MG63 (cell line): ENCODE measurements around the gene BCL10. TPM values are rescaled to one million over a fixed set of nuclear protein-coding genes. Genes with fewer than 3 reads are reported as not detected.
"Not testable (repeated sequence)": the region's sequence is repeated elsewhere in the genome, so short reads cannot be mapped to it uniquely, and the experiment has no call there.

ENCODE experiments used
- DNase-seq: peaks from one replicate; pipeline ENCODE4 v3.0.0-alpha.2; 2020
- H3K27me3 ChIP-seq: fragments of 250-450 bp; sonication (Bioruptor Pico); 2 replicates; pipeline ENCODE4 v1.5.1; 2020; ENCODE audit warnings: mild to moderate bottlenecking, moderate library complexity
- H3K36me3 ChIP-seq: fragments of 250-450 bp; sonication (Bioruptor Pico); 2 replicates; pipeline ENCODE4 v1.5.1; 2020; ENCODE audit warnings: mild to moderate bottlenecking, moderate library complexity
- H3K4me3 ChIP-seq: fragments of 250-450 bp; sonication (Bioruptor Pico); 2 replicates; pipeline ENCODE4 v1.5.1; 2020; ENCODE audit warnings: mild to moderate bottlenecking, moderate library complexity
- H3K9me3 ChIP-seq: fragments of 250-450 bp; sonication (Bioruptor Pico); 2 replicates; pipeline ENCODE4 v1.5.1; 2020; ENCODE audit warnings: mild to moderate bottlenecking, moderate library complexity
- total RNA-seq: library from RNA; depleted of rRNA; stranded (reverse); fragments of >200 nt; shearing (Covaris generic); gene quantifications from 2 replicates; pipeline ENCODE4 v1.2.3, GENCODE V29; 2014; ENCODE audit warnings: low replicate concordance

Gene BCL10
- total RNA-seq, 1 experiment from 2014 or later: 11.3 TPM

DNA sequence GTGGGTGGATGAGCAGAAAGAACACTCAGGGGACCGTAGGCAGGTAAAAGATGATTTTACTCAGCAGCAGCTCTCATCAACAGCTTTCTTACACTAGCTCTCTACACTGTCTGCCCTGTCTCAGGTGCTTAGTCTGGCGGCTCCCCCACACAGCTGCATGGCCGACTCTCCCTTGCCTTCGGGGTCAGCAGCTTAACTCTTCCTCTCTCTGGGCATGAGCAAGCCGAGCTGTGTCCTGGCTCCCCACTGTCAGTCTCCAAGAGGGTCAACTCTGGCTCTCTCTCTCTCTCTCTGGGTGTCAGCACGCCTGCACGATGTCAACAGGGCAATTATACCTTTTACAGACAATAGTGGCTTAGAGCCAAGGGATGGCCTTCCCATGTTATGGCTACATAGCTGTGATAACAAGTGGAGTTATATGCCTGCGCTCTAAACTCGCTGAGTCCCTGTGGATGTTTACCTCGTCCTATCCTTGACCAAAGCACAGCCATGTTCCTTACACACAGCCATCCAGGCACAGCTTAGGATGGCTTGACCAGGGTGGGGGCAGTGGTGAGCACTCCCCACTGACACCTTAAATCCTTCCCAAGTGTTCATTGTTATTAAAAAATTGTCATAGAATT lies 3.1 kb upstream of the BCL10 start:
- Histone ChIP-seq H3K9me3 (no peaks in the 10 kb centered on the region), H3K27me3 (no peaks in the 10 kb centered on the region), H3K36me3 (peaks cover 11% of the 10 kb centered on the region), H3K4me3 (peak overlapping the region; percentile 37)
- DNase-seq: no peak

DNA sequence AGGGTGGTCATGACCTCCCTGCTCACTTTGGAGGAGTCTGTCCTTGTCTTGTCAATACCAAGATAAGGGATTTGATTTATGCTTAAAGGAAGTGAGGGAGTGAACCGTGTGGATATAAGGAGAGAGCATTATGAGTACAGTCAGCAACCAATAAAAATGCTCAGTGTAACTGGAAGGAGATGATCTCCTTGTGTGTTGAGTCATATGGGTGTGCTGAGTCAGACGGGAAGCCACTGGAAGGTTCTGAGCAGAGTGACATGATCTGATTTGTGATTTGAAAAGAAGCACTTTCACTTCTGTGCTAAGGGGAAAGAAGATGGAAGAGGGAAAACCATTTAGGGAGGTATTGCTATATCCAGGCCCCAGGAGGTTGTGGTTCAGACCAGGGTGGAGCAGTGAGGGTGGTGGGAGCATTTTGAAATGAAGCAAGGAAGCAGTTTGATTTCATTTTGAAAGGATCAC lies 2.5 kb upstream of the BCL10 start:
- no peaks in the 10 kb centered on the region for H3K9me3 ChIP-seq
- H3K4me3 ChIP-seq: peak overlapping the region; percentile 37
- H3K27me3 ChIP-seq: no peaks in the 10 kb centered on the region
- peaks cover 18% of the 10 kb centered on the region for H3K36me3 ChIP-seq
- DNase-seq: peak; percentile 86

DNA sequence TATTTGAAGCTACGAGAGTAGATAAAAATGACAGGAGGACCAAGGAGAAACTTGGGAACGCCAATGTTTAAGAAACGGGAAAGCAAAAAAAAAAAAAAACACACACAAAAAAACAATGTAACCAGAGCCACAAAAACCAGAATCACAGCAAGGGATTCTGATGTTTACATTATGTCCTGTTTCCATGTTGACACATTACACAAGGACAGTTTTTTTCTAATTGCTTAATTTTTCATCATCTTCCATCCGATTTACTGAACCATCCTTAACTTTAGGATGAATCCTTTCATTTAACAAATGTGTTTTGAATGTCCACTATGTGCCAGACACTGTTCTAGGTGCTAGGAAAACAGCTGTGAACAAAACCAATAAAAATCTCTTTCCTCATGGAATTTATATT lies 1.4 kb upstream of the BCL10 start:
- H3K9me3 ChIP-seq: no peaks in the 10 kb centered on the region
- no peak for DNase-seq
- peaks cover 27% of the 10 kb centered on the region for H3K36me3 ChIP-seq

DNA sequence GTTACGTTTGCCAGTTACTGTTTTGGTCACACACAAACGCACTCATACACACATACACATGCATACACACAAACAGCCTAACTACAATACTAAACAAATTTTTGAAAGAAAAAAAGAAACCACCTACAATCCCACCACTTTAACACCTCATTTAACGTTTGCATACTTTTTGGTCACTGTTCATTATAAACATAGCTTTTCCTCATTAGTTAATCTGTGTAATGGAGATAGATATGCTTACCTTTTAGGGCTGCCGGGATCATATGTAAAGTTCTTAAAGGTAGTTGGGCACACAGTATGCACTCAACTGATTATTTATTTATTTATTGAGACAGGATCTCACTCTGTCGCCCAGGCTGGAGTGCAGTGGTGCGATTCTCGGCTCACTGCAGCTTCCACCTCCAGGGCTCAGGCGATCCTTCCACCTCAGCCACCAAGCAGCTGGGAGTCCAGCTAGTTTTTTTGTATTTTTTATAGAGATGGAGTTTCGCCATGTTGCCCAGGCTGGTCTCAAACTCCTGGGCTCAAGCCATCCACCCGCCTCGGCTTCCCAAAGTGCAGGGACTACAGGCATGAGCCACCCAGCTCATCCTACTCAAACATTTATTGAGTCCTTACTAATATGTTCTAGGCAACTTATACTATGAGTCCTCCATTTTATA lies 677 bp upstream of the BCL10 start:
- DNase-seq: no peak
- peaks cover 31% of the 10 kb centered on the region for H3K36me3 ChIP-seq
- H3K9me3 ChIP-seq: no peaks in the 10 kb centered on the region
- H3K27me3 ChIP-seq: no peaks in the 10 kb centered on the region
- H3K4me3 ChIP-seq: peak overlapping the region; percentile 94

More for the DNA sequence above, 1.4 kb upstream of the BCL10 start:
- no peak overlapping the region for H3K4me3 ChIP-seq
- H3K27me3 ChIP-seq: no peaks in the 10 kb centered on the region

DNA sequence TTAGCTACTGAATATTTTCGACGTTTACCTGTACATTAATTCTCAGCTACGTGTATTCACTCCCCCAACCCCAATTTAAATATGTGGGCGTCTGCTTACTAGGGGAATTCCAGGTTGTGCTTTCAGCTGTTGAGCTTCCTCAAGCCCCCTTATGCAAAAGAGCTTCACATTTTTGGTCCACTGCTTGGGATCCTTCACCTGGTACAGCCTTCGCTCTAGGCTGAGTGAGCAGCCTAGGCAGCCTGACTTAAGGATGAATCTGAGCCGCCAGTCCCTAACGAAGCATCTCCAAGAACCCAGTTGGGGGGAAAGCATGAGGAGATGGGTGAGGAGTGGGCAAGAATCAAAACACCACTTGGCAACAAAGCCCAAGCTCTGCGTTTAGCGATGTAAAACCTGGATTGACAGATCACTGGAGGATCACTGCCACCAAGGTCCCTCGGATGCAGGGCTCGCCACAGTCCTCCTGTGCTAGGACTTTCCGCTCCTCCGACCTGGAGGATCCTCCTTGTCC lies 674 bp downstream of the BCL10 start:
- peak overlapping the region; percentile 94 for H3K4me3 ChIP-seq
- H3K27me3 ChIP-seq: no peaks in the 10 kb centered on the region
- no peaks in the 10 kb centered on the region for H3K9me3 ChIP-seq
- peaks cover 40% of the 10 kb centered on the region for H3K36me3 ChIP-seq
- DNase-seq: no peak

DNA sequence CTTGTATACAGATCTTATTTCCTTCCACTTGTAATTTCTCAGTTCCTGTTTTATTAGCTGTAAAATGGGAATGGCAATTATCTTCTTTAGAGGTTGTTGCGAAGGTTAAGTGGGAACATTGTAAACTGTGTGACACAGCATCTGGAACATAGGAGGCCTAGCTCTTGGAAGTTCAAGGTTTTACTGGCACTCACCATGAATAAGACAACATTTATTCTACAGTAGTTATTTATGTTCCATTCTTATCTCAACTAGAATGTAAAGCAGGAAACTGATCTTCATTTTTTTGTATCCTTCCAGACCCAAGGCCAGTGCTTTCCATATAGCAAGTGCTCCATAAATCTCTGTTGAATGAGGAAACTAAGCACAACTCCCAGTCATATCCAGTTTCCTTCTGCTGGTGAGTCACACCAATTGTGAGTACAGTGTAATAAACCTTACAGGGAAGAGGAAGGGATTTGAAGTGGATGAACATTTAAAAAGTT lies 1.4 kb downstream of the BCL10 start:
- H3K9me3 ChIP-seq: no peaks in the 10 kb centered on the region
- peaks cover 48% of the 10 kb centered on the region for H3K36me3 ChIP-seq
- DNase-seq: no peak
- no peaks in the 10 kb centered on the region for H3K27me3 ChIP-seq
- H3K4me3 ChIP-seq: peak overlapping the region; percentile 94

DNA sequence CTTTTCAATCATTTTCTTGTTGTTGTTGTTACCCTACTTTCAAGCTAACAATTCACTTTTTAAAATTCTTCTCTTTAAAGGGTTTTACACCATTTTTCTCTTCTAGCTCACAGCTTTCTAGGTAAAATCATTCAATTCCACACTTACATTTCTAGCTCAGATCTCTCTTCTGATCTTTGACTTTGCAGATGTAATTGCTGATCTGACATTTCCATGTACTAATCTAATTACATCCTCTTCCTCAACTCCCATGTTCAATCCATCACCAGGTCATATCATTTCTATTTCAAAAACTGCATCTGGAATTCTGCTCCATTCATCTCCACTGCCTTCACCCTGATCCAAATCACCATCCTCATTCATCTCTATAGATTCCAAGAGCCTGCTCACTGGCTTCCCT lies 3.0 kb downstream of the BCL10 start:
- no peak overlapping the region for H3K4me3 ChIP-seq
- no peaks in the 10 kb centered on the region for H3K9me3 ChIP-seq
- DNase-seq: no peak
- H3K27me3 ChIP-seq: no peaks in the 10 kb centered on the region
- peaks cover 62% of the 10 kb centered on the region for H3K36me3 ChIP-seq

DNA sequence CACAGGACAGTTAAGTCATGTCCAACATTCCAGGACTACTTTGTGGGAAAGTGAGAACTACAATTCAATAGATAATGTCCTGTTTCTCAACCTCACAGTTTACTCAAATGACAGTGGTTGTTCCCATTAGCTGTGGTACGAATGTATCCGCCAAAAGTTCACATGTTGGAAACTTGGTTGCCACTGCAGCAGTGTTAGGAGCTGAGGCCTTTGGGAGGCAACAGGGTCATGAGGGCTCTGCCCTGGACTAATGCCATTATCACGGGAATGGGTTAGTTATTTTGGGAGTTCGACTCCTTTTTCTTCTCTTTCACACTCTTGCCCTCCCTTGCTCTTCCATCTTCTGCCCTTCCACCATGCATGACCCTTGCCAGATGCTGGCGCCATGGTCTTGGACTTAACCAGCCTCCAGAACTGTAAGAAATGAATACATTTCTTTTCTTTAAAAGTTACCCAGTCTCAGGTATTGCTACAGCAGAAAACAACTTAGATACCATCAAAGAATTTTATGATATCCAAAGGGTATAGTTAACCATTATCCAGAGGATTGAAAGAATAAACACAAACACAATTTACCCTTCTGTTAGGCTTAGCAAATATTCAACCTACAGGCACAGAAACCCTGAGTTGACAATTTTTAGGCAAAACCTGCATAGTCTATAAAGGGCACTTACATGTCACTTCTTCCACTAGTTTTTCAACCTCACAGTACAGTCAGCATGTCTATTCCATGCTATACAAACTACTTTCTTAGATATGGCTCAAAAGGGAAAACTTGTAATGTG lies 7.4 kb downstream of the BCL10 start:
- Histone ChIP-seq H3K36me3 (peaks cover 82% of the 10 kb centered on the region), H3K27me3 (no peaks in the 10 kb centered on the region), H3K4me3 (no peak overlapping the region), H3K9me3 (no peaks in the 10 kb centered on the region)
- no peak for DNase-seq

DNA sequence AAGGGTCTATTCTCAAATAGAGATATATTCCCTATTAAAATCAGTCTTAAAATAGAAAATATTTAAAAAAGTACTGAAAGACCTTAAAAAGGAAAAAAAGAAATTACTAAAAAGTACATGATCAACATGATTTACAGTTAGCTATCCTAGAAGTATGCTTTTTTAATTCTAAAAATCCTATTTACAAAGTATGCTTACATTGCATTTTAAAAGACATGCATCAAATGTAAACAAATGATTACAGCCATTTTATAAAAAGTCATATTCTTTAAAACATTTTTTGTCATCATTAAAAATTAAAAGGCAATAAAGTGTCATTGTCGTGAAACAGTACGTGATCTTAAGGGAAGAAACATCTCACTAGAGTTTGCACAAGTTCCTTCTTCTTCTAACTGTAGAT lies 9.1 kb downstream of the BCL10 start:
- no peak for DNase-seq
- peaks cover 80% of the 10 kb centered on the region for H3K36me3 ChIP-seq
- no peaks in the 10 kb centered on the region for H3K27me3 ChIP-seq
- H3K9me3 ChIP-seq: no peaks in the 10 kb centered on the region
- H3K4me3 ChIP-seq: no peak overlapping the region

DNA sequence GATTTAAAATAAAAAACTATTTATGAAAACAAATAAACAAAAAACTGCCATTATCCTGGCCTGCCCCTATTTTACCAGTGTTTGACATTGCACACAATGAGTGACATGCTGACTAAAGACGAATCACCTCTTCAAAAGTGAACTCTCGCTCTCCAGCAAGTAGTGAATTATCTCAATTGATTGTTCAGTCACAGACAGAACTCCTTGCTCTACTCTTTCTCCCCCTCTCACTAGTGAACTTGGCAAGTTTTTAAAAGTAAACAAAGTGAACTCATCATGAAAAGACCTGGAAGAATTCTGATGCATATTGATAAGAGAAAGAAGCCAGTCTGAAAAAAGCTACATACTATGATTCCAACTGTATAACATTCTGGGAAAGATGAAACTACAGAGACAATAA lies 12.3 kb downstream of the BCL10 start:
- H3K9me3 ChIP-seq: no peaks in the 10 kb centered on the region
- no peak for DNase-seq
- peaks cover 58% of the 10 kb centered on the region for H3K36me3 ChIP-seq
- no peak overlapping the region for H3K4me3 ChIP-seq
- no peaks in the 10 kb centered on the region for H3K27me3 ChIP-seq

DNA sequence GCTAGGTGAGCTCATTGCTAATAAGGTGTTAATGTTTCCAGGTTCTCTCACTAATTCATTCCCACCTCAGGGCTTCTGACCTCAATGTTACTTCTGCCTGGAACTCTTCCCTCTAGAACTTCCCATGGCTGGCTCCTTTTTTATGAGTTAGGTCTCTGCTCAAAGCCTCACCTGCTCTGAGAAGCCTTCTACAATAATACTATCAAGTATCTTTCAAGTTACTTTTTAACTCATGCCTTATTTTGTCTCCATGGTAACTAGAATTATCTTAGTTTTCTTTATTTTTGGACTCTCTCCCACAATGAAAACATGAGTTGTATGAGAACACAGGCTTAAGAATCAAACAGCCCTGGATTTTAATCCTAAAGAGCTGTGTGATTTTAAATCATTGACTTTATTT lies 13.4 kb downstream of the BCL10 start:
- Histone ChIP-seq H3K36me3 (peaks cover 52% of the 10 kb centered on the region), H3K4me3 (no peak overlapping the region), H3K27me3 (no peaks in the 10 kb centered on the region), H3K9me3 (no peaks in the 10 kb centered on the region)
- no peak for DNase-seq

DNA sequence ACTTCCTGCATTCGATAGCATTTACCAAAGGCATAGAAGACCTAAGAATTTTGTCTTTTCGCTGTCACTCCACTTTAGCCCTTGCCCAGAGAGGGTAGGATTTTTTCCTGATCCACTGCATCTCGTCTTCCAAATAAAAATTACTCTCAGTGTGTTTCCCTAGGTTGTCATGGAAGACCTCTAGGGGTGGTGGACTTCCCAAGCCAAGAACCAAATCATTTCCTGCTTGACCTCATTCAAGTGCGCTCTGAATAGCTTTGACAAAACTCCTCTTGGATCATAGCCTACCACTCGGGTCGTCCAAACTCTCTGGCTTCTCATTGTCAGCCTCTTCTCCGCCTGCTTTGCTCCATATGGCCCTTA lies 16.5 kb downstream of the BCL10 start:
- Histone ChIP-seq H3K27me3 (no peaks in the 10 kb centered on the region), H3K9me3 (no peaks in the 10 kb centered on the region)
- DNase-seq: peak; percentile 76

DNA sequence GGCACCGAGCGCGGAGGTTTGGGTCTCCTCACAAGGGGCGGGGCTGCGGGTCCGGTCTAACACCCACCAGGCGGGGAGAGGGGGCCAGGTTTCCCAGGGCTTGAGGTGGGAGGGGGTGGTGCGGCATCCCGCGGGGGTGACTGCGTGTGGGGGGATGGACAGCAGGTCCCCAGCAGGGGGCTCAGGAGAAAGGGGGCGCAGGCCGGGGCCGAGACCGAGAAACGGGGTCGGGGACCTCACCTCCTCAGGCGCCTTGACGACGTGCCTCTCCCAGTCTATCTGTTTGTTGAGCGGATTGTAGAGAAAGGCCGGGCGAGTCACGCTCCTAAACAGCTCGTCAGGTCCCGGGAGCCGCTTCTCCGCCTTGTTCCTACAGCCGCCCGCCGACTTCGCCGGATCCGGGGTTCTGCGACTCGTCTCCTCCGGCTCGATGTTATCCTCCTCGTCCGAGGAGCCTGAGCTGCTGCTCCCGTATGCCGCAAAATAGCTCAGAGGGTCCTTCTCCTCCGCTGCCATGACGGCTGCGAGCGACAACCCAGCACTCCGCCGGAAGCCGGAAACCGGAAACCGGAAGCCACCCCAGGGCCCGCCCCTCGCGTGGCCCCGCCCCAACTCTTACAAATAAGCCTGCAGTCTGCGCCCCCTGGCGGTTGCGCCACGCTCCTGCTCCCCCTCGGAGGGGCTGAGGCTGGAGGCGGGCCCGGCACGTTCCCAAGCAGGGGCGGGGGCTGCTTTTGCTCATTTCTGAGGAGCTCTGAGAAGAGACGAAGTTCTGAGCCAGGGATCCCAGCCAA lies 17.1 kb downstream of the BCL10 start, which contains the start of gene C1orf52:
Gene C1orf52 (minus strand): TSS at position 545 of the 794 bp plus-strand sequence. CDS start 29 bp downstream, at position 516.
- Histone ChIP-seq H3K4me3 (peak within 1 kb of the TSS; percentile 67), H3K36me3 (peaks cover 50% of the 10 kb centered on the region)
- peak; percentile 92 for DNase-seq

More for the DNA sequence above, 16.5 kb downstream of the BCL10 start:
- Histone ChIP-seq H3K4me3 (peak overlapping the region; percentile 67), H3K36me3 (peaks cover 47% of the 10 kb centered on the region)

DNA sequence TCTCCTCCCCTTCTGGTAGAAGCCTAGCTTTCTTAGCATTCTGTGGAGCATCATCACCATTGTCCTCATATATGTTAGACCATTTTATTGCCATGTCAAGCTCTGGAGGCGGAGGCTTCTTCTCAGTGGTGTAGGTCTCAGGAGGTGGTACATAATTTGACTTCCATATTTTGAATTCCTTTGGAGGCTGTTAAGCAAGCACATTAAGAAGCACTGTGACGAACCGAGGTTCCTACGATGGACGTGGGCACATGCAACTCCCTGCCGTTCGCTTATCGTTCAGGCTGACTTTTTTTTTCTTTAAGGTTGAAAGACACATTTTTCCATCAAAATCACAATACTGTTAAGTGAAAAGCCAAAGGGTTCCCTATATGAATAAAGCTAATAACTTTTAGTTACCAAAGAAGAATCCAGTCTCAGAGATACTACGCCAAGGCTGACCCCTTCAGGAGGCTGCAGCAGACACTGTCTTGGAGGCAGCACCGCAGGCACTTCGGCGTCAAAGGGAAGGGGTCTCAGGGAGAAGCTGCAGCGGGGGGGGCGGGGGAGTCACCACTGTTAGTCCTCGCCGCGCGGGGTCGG lies 17.8 kb downstream of the BCL10 start:
- no peak for DNase-seq
- Histone ChIP-seq H3K4me3 (peak overlapping the region; percentile 67), H3K9me3 (no peaks in the 10 kb centered on the region), H3K27me3 (no peaks in the 10 kb centered on the region), H3K36me3 (peaks cover 52% of the 10 kb centered on the region)

More for the DNA sequence above, 17.1 kb downstream of the BCL10 start, which contains the start of gene C1orf52:
- Histone ChIP-seq H3K27me3 (no peaks in the 10 kb centered on the region), H3K9me3 (no peaks in the 10 kb centered on the region)

DNA sequence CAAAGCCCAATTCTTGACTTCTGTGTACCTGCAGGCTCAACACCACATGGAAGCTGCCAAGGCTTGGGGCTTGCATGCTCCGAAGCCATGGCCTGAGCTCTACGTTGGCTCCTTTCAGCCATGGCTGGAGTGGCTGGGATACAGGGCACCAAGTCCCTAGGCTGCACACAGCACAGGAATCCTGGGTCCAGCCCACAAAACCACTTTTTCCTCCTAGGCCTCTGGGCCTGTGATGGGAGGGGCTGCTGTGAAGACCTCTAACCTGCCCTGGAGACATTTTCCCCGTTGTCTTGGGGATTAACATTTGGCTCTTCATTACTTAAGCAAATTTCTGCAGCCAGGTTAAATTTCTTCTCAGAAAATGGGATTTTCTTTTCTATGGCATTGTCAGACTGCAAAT lies 27.4 kb downstream of the BCL10 start:
- not testable (repeated sequence) for H3K4me3 ChIP-seq, DNase-seq, H3K9me3 ChIP-seq, H3K27me3 ChIP-seq
- peaks cover 41% of the 10 kb centered on the region for H3K36me3 ChIP-seq

DNA sequence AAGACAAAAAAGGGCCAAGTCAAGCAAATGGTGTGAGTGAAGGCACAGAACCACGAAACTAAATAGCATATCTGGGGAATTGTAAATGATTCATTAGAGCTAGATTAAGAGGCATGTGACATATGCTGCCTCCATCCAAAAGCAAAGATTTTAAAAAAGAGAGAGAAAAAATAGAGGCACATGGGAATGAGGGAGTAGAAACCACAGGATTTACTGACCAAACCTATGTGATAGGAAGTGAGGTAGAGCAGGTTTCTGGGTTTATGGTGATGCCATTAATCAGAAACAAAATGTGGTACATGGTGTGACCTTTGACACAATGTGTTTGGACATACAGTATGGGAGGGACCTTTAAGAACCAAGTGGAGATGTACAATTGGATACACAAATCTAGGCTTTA lies 30.5 kb downstream of the BCL10 start:
- no peak for DNase-seq
- Histone ChIP-seq H3K4me3 (no peak overlapping the region), H3K9me3 (no peaks in the 10 kb centered on the region), H3K36me3 (peaks cover 10% of the 10 kb centered on the region), H3K27me3 (no peaks in the 10 kb centered on the region)
